Raji (cell line): ENCODE results near the gene CAMTA1.

Experiments
- POLR2A ChIP-seq: IDR thresholded peaks from 2 replicates; pipeline ENCODE4 v1.6.1; 2011; ENCODE audit warnings: low read depth, low read length, control low read depth; ENCODE audit not compliant: insufficient read depth

The CAMTA1 gene

DNA sequence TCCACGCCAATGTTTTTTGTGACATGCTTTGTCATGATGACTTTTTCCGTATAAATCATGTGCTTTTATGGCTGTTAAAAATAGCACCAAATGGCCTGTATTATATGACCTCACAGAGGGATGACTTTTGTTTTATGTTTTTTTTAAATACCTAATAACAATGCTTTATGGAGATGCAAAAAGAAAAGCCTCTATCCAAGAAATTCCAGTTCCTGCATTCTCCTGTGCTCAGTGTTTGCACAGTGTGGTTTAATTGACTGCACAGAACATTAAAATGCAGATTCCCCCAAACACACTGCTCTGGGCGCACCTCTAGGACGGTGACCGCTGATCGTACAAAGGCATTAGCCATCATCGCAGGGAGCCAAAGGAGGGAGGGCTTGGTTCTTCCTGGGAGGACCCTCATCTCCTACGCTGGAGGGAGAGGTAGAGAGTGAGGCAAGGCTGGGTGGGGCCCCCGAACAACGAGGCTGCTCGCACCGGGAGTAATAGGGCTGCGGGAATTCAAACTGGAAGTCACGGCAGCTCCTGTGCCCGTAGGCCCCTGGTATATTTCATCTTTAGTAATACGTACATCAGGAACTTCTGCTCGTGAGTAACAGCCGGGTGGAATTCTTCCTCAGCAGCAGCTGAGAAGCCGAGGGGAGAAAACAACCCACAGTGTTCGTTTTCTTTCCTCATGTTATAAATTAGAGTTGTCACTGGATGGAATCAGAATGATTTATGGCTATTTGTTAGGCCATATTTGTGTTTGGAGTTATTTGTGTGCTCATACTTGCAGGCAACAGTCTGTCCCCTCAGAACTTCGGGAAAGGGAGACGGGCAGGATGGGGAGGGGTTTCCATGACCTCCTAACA is 465.6 kb downstream of the CAMTA1 start:
- no peak for TF ChIP-seq POLR2A

DNA sequence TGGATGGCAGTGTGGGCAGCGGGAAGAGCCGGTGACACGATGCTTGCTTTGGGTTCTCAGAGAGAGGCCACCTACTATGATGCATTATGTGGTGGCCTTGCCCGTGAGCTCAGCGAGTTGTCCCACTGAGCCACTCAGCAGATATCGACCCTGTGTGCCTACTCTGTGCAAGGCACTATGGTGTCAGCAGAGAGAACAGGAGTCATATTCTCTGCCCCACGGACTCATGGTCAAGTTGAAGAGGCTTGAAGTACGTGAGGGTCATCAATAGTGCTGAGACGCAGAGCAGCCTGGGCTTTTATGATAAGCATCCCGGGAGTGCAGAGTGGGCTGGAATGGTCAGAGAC is 466.2 kb downstream of the CAMTA1 start:
- TF ChIP-seq POLR2A = no peak

- no peak for TF ChIP-seq POLR2A
Measured at GRCh38 chr1:7252411-7253117, 467.3 kb downstream of the CAMTA1 start.

DNA sequence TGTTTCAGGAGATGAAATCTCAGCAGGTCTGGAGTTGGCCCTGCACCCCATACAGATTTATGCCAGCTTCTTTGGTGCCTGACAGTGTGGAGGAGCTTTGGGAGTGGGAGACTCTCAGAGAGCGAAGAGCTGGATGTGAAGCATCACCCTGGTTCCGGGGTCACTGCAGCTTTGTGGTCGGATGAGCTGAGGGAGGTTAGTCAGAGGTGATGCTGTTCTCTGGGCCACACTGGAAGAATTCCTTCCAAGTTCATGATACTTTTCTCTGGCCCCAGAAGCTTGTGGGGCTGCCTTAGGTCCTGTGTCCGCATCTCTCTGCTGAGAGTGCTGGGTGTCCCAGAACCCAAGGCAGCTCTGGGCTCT is 467.8 kb downstream of the CAMTA1 start:
- TF ChIP-seq POLR2A = no peak

- no peak for TF ChIP-seq POLR2A
Measured at GRCh38 chr1:7253988-7254587, 468.8 kb downstream of the CAMTA1 start.

DNA sequence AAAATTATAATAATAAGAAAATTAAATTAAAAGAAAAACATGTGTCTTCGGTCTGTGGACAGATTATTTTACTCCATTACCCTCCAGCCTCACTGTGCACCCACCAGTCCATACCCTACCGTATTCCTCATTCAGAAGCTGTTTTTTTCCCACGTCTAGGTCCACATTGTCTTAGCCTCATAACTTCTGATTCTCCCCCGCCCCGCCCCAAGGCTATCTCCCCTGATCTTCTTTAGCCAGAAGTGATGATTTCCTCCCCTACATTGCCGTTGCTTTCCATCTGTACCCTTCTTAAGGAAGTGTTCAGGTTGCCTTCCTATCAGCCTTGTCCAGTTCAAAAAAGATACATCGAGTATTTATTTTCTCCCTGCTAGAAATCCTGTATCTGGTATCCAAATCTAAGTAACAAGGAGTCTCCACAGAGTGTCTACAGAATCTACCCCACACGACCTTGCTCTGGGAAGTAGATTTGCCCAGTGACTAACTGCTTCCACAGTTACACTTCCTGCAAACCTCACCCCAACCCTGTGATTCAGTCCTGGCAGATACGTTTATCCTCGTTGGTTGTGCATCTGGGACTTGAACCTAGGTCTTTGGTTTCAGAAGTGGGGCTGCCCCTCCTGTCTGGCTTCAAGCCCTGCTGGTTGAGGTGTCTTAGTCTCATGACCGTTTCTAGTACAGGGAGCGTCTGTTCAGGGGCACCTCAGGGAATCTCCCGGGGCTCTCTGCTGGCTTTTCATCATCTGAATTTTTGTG is 470.2 kb downstream of the CAMTA1 start:
- no peak for TF ChIP-seq POLR2A

- TF ChIP-seq POLR2A = no peak
Measured at GRCh38 chr1:7256526-7256925, 471.3 kb downstream of the CAMTA1 start.

- no peak for TF ChIP-seq POLR2A
Measured at GRCh38 chr1:7257225-7257624, 472.0 kb downstream of the CAMTA1 start.

DNA sequence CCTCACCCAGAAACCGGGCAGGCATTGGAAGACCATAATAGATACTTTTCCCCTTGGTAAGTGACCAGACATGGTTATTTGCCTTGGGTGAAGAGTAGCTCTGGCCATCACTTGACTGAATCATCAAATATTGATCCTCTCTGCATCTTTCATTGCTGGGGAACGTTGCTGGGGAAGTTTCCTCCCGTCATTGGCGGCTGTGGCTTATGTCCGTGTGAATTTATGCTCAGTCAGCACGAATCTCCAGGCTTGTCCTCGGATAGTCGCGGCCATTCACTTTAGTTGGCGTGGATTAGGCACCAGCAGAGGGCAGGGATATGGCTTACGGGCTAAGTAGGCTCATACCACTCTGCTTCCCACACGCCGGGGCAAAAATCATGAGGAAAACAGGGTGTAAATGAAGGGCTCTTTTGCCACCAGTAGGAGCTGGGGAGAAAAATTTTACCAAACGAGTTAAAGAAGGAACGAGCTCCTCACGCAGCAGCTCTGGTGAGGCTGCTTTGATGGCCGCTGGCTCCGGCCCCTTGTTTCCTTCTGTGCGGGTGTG is 473.4 kb downstream of the CAMTA1 start:
- TF ChIP-seq POLR2A = no peak

- no peak for TF ChIP-seq POLR2A
Measured at GRCh38 chr1:7259955-7260354, 474.7 kb downstream of the CAMTA1 start.

DNA sequence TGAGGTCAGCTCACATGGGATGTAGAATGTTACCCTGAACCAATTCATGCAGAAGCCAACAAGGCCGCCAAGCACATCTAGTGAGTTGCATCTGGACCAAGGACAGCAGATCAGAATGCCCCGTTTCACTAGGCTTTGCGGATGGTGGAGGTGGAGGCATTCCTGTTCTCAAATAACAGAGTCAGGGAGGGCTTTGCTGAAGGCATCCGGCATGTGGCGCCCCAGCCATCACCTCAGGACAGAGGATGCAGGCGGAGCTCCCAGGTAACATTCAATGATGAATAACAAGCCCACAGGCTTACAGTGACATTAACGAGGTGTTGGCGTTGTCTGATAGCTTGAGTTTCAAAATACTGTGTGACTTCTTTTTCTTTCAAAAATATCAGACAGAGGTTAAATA is 476.2 kb downstream of the CAMTA1 start:
- no peak for TF ChIP-seq POLR2A

DNA sequence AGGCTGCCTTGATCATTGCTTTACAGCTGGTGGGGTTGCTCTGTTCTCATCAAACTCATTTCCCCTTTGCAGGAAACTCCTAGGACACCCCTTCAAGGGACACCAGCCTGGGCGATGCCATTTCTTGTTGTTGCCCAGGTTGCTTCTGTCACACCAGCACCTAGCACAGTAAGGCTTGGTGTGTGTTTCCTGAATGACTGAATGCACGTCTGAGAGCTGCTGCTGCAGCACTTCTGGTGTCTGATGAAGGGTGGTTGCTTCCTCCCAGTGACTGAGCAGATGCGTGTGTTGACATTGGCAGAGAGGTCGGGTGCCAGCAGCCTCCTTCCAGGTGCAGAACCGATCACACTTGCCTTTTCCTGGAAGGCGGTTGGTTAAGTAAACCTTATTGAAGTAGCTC is 477.4 kb downstream of the CAMTA1 start:
- TF ChIP-seq POLR2A = no peak

GRCh38 chr1:7263021-7263960 is 478.0 kb downstream of the CAMTA1 start:
- no peak for TF ChIP-seq POLR2A

DNA sequence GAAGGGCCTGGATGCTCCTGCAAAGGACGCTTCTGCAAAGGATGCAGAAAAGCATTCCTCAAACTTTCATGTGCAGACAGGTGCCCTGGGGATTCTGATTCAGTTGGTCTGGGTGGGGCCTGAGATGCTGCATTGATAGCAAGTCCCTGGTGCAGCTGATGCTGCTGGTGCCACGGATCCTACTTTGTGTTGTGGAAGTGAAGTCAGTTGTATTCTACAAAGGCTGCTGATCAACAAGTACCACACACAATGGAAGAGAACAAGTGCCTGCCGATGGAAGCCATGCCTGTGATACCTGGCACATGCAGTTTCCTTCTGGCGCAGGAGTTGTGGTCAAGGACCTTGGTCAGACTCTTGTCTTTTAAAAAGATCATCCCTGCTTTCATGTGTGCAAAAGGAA is 478.8 kb downstream of the CAMTA1 start:
- TF ChIP-seq POLR2A = no peak
